SK-N-SH (cell line): ENCODE measurements around the gene MTUS2.
"Not testable (repeated sequence)": the region's sequence is repeated elsewhere in the genome, so short reads cannot be mapped to it uniquely, and the experiment has no call there.

Experiments used
- CTCF ChIP-seq: fragments of 200-600 bp; sonication (generic); IDR thresholded peaks from 2 replicates; pipeline ENCODE4 v1.6.1; 2017; ENCODE audit warnings: antibody characterized with exemption, mild to moderate bottlenecking, moderate library complexity
- MXI1 ChIP-seq: IDR thresholded peaks from 2 replicates; pipeline ENCODE4 v1.6.1; 2012; ENCODE audit warnings: mild to moderate bottlenecking, low read depth, low read length, improper control_type of control experiment
- RAD21 ChIP-seq: IDR thresholded peaks from 2 replicates; pipeline ENCODE4 v1.6.1; 2012; ENCODE audit warnings: mild to moderate bottlenecking, low read length
- USF1 ChIP-seq: IDR thresholded peaks from 2 replicates; pipeline ENCODE4 v1.4.0; 2012; ENCODE audit warnings: low read depth, borderline replicate concordance

DNA sequence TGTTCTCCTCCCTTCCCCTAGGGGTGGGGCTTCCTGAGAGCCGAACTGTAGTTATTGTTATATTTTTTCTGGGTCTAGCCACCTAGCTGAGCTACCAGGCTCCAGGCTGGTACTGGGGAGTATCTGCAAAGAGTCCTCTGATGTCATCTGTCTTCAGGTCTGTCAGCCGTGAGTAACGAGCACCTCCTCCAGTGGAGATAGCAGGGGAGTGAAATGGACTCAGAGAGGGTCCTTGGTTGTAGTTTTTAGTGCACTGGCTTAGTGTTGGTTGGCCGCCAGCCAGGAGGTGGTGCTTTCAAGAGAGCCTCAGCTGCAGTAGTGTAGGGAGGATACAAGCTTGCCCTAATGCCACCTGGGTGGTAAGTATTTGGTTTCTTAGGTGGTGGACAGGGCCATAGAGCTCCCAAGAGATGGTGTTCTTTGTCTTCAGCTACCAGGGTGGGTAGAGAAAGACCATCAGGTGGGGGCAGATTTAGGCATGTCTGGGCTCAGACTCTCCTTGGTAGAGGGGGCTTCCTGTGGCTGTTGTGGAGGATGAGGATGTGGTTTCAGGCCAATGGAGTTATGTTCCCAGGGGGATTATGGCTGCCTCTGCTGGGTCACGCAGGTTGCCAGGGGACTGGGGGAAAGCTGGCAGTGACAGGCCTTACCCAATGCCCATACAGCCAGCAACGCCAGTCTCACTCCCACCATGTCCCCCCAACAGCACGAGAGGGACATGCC lies 525.9 kb downstream of the MTUS2 start:
- TF ChIP-seq CTCF, USF1, RAD21, MXI1: not testable (repeated sequence)
